NB4 (cell line): ENCODE results near the gene ADARB2.

Experiments
- DNase-seq: peaks from one replicate; pipeline ENCODE4 v3.0.0; 2010; ENCODE audit warnings: low read depth
- H3K4me3 ChIP-seq: one replicate; pipeline ENCODE4 v1.5.1; 2011; ENCODE audit warnings: mild to moderate bottlenecking, low read depth, low read length, moderate library complexity
- CTCF ChIP-seq: IDR thresholded peaks from one replicate; pipeline ENCODE4 v1.5.1; 2012; ENCODE audit warnings: low read depth, low read length
- MAX ChIP-seq: IDR thresholded peaks from 2 replicates; pipeline ENCODE4 v1.6.1; 2011; ENCODE audit warnings: low read depth, low read length
- MYC ChIP-seq: IDR thresholded peaks from 2 replicates; pipeline ENCODE4 v1.6.1; 2011; ENCODE audit warnings: low read depth, low read length
- POLR2A ChIP-seq: IDR thresholded peaks from 2 replicates; pipeline ENCODE4 v1.6.1; 2011; ENCODE audit warnings: mild to moderate bottlenecking; ENCODE audit not compliant: insufficient read length; ENCODE audit errors: extremely low read depth

The ADARB2 gene

GRCh38 chr10:1561731-1562337, 175.5 kb downstream of the ADARB2 start:
- TF ChIP-seq MYC: no peak
- TF ChIP-seq POLR2A: no peak
- TF ChIP-seq MAX: no peak
- TF ChIP-seq CTCF: no peak

GRCh38 chr10:1560535-1561192, 176.7 kb downstream of the ADARB2 start:
- H3K4me3 ChIP-seq: no peak overlapping the region
- TF ChIP-seq CTCF: no peak
- TF ChIP-seq POLR2A: no peak
- TF ChIP-seq MYC: no peak
- TF ChIP-seq MAX: no peak

More at GRCh38 chr10:1561731-1562337, 175.5 kb downstream of the ADARB2 start:
- no peak overlapping the region for H3K4me3 ChIP-seq
- DNase-seq: no peak

GRCh38 chr10:1559761-1560160, 177.6 kb downstream of the ADARB2 start:
- H3K4me3 ChIP-seq: no peak overlapping the region
- DNase-seq: no peak

More at GRCh38 chr10:1560535-1561192, 176.7 kb downstream of the ADARB2 start:
- no peak for DNase-seq

GRCh38 chr10:1559311-1559710, 178.0 kb downstream of the ADARB2 start:
- no peak for DNase-seq
- H3K4me3 ChIP-seq: no peak overlapping the region
- no peak for TF ChIP-seq MAX
- TF ChIP-seq POLR2A: no peak
- TF ChIP-seq MYC: no peak
- no peak for TF ChIP-seq CTCF

More at GRCh38 chr10:1559761-1560160, 177.6 kb downstream of the ADARB2 start:
- no peak for TF ChIP-seq MYC
- no peak for TF ChIP-seq POLR2A
- no peak for TF ChIP-seq CTCF
- no peak for TF ChIP-seq MAX

- H3K4me3 ChIP-seq: no peak overlapping the region
- TF ChIP-seq POLR2A (no peak), MAX (no peak), CTCF (no peak), MYC (no peak)
- no peak for DNase-seq
Measured at GRCh38 chr10:1558906-1559305, 178.4 kb downstream of the ADARB2 start.
